Stimulated activated CD8-positive, alpha-beta memory T cell treated with anti-CD3 and anti-CD28 coated beads, Interleukin-4, amount 100 ng/mL, for 24 hours (primary cell): Measurements from ENCODE around the gene FRMPD2.
"Not testable (repeated sequence)": the region's sequence is repeated elsewhere in the genome, so short reads cannot be mapped to it uniquely, and the experiment has no call there.

Experiments used
- DNase-seq: peaks from one replicate; pipeline ENCODE4 v3.0.0-alpha.2; 2020; ENCODE audit warnings: low read depth

FRMPD2 gene

DNA sequence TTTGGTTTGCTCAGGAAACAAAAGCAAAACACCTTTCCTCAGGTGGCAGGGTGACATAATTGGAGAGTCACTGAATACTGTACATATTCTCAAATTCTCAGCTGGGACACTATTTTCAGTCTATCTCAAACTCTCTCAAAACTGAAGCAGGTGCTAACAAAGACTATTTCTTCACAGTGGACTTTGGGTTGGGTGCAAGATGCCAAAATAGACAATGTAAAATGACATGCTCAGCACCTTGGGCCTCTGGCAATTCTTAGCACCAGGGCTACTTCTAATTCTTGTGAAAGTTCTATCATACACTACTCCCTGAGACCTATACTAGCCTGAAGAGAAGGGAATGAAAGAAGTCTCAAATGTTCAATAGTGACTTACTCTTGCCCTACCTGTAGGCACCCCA, 151.9 kb downstream of the FRMPD2 start:
- not testable (repeated sequence) for DNase-seq

DNA sequence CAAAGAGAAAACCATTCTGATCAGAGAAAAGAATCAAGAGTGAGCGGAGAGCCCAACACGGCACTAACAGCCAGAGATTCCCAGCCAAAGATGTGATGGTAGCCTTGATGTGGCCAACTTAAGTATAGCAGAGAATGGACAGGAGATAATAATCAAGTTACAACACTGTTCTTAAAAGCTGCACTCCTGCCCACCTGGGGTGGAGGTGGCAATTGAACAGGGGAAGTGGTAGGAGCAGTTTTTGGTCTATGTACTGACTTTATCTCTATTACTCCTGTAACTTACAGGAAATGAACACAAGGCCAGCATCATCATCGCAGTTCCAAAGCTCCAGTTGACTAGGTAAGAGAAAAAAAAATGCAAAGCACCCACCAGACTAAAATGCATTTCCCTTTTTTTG, 164.2 kb downstream of the FRMPD2 start:
- not testable (repeated sequence) for DNase-seq
